AG04450 (cell line): ENCODE data around the gene MALT1. TPM values are rescaled to one million over a fixed set of nuclear protein-coding genes. Genes with fewer than 3 reads are reported as not detected.

Experiments used
- CTCF ChIA-PET: fragments of 300-600, 350-600 bp; formaldehyde crosslinking; extraction: SDS; loops from one replicate; lab custom pipeline; 2022; ENCODE audit warnings: antibody characterized with exemption, inconsistent platforms; lab: Charles Lee
- POLR2A ChIA-PET: fragments of 350-600 bp; formaldehyde crosslinking; extraction: SDS; loops from one replicate; lab custom pipeline; 2021; ENCODE audit warnings: antibody characterized with exemption, inconsistent platforms; lab: Yijun Ruan, JAX
- DNase-seq: peaks from one replicate; pipeline ENCODE4 v3.0.0-alpha.2; 2011; ENCODE audit warnings: low read depth, low spot score
- H3K27ac ChIP-seq: one replicate; pipeline ENCODE4 v1.5.1; 2012; ENCODE audit warnings: low read depth, low read length, control low read depth
- H3K27me3 ChIP-seq: one replicate; pipeline ENCODE4 v1.6.0; 2012; ENCODE audit warnings: low read length; ENCODE audit not compliant: control insufficient read depth, insufficient read depth
- H3K4me3 ChIP-seq: 2 replicates; pipeline ENCODE4 v1.5.1; 2011; ENCODE audit warnings: mild to moderate bottlenecking, low read depth, low read length, control low read depth
- H3K9me3 ChIP-seq: 2 replicates; pipeline ENCODE4 v1.5.1; 2012; ENCODE audit warnings: low read length; ENCODE audit not compliant: control insufficient read depth, insufficient read depth
- polyA plus RNA-seq: library from polyadenylated mRNA; depleted of rRNA; stranded (reverse); fragments of >200 nt; gene quantifications from 2 replicates; pipeline ENCODE4 v1.2.3, GENCODE V29; 2011
- TF ChIP-seq, protein P1 (sequence below): IDR thresholded peaks from 2 replicates; pipeline ENCODE4 v1.5.1; 2011; ENCODE audit warnings: low read depth, low read length, control low read depth, inconsistent platforms

MALT1 gene
- polyA plus RNA-seq, 1 experiment = 24.3 TPM

GRCh38 chr18:58726671-58727070 is 55.4 kb downstream of the MALT1 start:
- POLR2A ChIA-PET = no interaction called here
- TF ChIP-seq, protein P1, sequence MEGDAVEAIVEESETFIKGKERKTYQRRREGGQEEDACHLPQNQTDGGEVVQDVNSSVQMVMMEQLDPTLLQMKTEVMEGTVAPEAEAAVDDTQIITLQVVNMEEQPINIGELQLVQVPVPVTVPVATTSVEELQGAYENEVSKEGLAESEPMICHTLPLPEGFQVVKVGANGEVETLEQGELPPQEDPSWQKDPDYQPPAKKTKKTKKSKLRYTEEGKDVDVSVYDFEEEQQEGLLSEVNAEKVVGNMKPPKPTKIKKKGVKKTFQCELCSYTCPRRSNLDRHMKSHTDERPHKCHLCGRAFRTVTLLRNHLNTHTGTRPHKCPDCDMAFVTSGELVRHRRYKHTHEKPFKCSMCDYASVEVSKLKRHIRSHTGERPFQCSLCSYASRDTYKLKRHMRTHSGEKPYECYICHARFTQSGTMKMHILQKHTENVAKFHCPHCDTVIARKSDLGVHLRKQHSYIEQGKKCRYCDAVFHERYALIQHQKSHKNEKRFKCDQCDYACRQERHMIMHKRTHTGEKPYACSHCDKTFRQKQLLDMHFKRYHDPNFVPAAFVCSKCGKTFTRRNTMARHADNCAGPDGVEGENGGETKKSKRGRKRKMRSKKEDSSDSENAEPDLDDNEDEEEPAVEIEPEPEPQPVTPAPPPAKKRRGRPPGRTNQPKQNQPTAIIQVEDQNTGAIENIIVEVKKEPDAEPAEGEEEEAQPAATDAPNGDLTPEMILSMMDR = no peak

GRCh38 chr18:58727776-58728500 is 56.7 kb downstream of the MALT1 start:
- no peaks in the 10 kb centered on the region for H3K9me3 ChIP-seq
- ChIA-PET CTCF (interaction anchor here (0.6 to 1.1 kb wide), 2 partner anchors 36 to 128 kb away, joined by 3 read pairs; no protein-coding TSS in a partner anchor), POLR2A (interaction anchor here (0.5 to 0.6 kb wide), 2 partner anchors 7 to 63 kb away, joined by 4 to 5 read pairs; no protein-coding TSS in a partner anchor)
- no peak overlapping the region for H3K27ac ChIP-seq
- H3K27me3 ChIP-seq = no peaks in the 10 kb centered on the region
- DNase-seq = no peak
- no peak overlapping the region for H3K4me3 ChIP-seq
- TF ChIP-seq, protein P1 = no peak

More at GRCh38 chr18:58726671-58727070, 55.4 kb downstream of the MALT1 start:
- Histone ChIP-seq H3K4me3 (no peak overlapping the region), H3K27ac (no peak overlapping the region), H3K27me3 (no peaks in the 10 kb centered on the region), H3K9me3 (no peaks in the 10 kb centered on the region)
- no peak for DNase-seq
- CTCF ChIA-PET = no interaction called here

DNA sequence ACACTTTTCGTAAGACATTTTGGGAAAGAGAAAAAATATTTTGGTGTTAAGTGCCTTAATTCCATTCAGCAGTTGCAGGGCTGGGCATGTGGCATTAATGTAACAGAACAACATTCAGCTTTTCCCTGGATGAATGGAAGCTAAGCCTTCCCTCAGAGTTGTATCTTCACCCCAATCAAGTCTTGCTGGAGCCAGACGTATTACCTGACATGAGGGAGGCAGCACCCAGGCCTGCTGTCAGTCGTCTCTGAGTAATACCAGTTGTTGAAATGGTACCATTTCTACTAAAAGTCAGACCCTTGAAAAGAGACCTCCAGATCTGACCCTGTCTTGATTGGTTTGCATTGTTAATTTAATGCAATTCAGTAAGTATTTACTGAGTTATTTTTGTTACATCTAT is 57.5 kb downstream of the MALT1 start:
- DNase-seq = no peak
- no peaks in the 10 kb centered on the region for H3K27me3 ChIP-seq
- H3K9me3 ChIP-seq = no peaks in the 10 kb centered on the region
- CTCF ChIA-PET = interaction anchor here (1.1 kb wide), 1 partner anchor 35 kb away, joined by 3 read pairs; no protein-coding TSS in a partner anchor
- TF ChIP-seq, protein P1 = no peak
- POLR2A ChIA-PET = interaction anchor here (0.5 kb wide), 1 partner anchor 64 kb away, joined by 4 read pairs; no protein-coding TSS in a partner anchor
- no peak overlapping the region for H3K27ac ChIP-seq
- H3K4me3 ChIP-seq = no peak overlapping the region

GRCh38 chr18:58730618-58731017 is 59.4 kb downstream of the MALT1 start:
- H3K27ac ChIP-seq = no peak overlapping the region
- H3K27me3 ChIP-seq = no peaks in the 10 kb centered on the region
- ChIA-PET POLR2A (no interaction called here), CTCF (no interaction called here)
- TF ChIP-seq, protein P1 = no peak
- no peak for DNase-seq
- H3K4me3 ChIP-seq = no peak overlapping the region
- no peaks in the 10 kb centered on the region for H3K9me3 ChIP-seq

DNA sequence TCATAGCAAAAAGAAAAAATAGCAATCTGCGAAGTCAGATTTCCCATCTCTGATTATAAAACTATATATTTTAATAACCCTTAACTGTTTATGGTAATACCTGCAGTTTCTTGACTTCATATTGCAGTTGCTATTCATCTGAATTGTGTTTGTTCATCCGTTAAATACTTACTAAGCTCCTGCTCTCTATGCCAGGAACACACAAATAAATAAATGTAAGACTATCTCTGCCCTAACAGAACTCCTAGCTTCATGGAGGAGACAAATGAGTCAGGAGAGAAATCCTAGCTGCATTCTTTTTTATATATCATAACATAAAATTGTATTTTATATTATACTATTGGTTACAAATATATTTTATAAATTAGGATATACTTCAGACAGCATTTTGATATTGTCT is 61.2 kb downstream of the MALT1 start:
- Histone ChIP-seq H3K27ac (no peak overlapping the region), H3K9me3 (no peaks in the 10 kb centered on the region), H3K4me3 (no peak overlapping the region), H3K27me3 (no peaks in the 10 kb centered on the region)
- TF ChIP-seq, protein P1 = no peak
- DNase-seq = no peak
- CTCF ChIA-PET = interaction anchor here (0.6 to 2.5 kb wide), 2 partner anchors 31 to 187 kb away, joined by 3 to 7 read pairs; no protein-coding TSS in a partner anchor
- POLR2A ChIA-PET = no interaction called here
